Activated T-cell treated with anti-CD3 and anti-CD28 coated beads, Interleukin-2, amount 50 U/mL, for 4 hours (primary cell): ENCODE results near the gene DDB1. TPM values are rescaled to one million over a fixed set of nuclear protein-coding genes. Genes with fewer than 3 reads are reported as not detected.

Source experiments
- ATAC-seq, 2 donors: fragments of 200-7000 bp; cut with Tn5 transposase; one replicate each; pipeline ENCODE4 v1.10.0; 2021
- DNase-seq: peaks from one replicate; pipeline ENCODE4 v3.0.0-alpha.2; 2020
- H3K27me3 Mint-ChIP-seq: one replicate; pipeline ENCODE4 v1.8.0; 2021; ENCODE audit warnings: low read depth, mixed read lengths
- H3K36me3 Mint-ChIP-seq: one replicate; pipeline ENCODE4 v1.8.0; 2022; ENCODE audit warnings: mixed read lengths; ENCODE audit not compliant: insufficient read depth
- H3K4me1 Mint-ChIP-seq: one replicate; pipeline ENCODE4 v1.8.0; 2021; ENCODE audit warnings: low read depth, mixed read lengths
- H3K4me3 Mint-ChIP-seq: one replicate; pipeline ENCODE4 v1.8.0; 2021; ENCODE audit warnings: mild to moderate bottlenecking, moderate library complexity, mixed read lengths
- H3K9me3 Mint-ChIP-seq: one replicate; pipeline ENCODE4 v1.8.0; 2021; ENCODE audit warnings: mixed read lengths
- total RNA-seq, 3 donors: library from RNA; stranded (reverse); gene quantifications; one replicate each; pipeline ENCODE4 v1.2.1, GENCODE V29; 2021

DDB1 gene
- total RNA-seq, 3 donors from 2014 or later, result 313 to 358 (median 327) TPM

- Mint-ChIP-seq H3K36me3 (peaks cover 16% of the 10 kb centered on the region), H3K4me3 (no peak overlapping the region), H3K4me1 (no peaks in the 10 kb centered on the region), H3K9me3 (no peaks in the 10 kb centered on the region), H3K27me3 (no peaks in the 10 kb centered on the region)
- DNase-seq, result no peak
- no peak for ATAC-seq
Measured at GRCh38 chr11:61347916-61348461, 15.1 kb upstream of the DDB1 start.

DNA sequence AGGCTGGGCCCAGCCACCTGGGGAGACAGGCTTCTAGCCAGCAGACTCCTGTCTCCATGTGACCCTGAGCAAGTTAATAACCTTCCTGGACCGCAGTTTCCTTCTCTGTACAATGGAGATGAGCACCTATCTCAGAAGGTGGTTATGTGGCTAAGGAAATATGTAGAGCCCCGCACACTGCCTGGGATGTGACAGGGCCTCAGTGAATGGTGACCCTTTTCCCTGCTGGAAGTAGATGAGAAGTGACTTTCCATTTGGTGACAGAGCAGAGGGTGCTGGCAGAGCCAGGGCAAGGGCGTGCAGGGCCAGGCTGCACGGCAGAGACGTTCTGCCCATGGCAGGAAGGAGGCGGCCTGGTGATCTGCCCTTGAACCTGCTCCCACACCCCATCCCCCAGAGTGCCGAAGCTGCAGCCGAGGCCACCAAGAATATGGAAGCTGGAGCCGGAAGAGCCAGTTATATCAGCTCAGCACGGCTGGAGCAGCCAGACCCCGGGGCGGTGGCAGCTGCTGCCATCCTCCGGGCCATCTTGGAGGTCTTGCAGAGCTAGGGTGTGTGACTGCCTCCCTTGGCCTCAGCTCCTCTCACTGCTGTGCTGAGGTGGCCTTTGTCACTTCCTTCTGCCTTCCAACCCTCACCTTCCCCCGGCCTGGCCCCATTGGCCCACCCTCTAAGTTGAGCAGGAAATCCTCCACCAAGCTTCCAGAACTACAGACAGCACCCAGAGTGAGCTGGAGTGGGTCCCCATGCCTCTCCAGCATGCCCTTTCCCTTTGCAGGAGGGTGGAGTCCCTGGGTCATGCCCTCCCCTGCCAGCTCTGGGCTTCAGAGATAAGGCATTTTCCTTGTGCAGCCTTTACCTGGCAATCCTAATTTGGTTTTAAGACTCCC is 13.3 kb upstream of the DDB1 start:
- Mint-ChIP-seq H3K9me3 (no peaks in the 10 kb centered on the region), H3K27me3 (no peaks in the 10 kb centered on the region), H3K36me3 (peaks cover 13% of the 10 kb centered on the region), H3K4me3 (no peak overlapping the region), H3K4me1 (no peaks in the 10 kb centered on the region)
- DNase-seq, result no peak
- ATAC-seq, result no peak

GRCh38 chr11:61345170-61345610 is 12.3 kb upstream of the DDB1 start:
- H3K36me3 Mint-ChIP-seq, result peaks cover 13% of the 10 kb centered on the region
- H3K4me1 Mint-ChIP-seq, result no peaks in the 10 kb centered on the region
- H3K4me3 Mint-ChIP-seq, result no peak overlapping the region

DNA sequence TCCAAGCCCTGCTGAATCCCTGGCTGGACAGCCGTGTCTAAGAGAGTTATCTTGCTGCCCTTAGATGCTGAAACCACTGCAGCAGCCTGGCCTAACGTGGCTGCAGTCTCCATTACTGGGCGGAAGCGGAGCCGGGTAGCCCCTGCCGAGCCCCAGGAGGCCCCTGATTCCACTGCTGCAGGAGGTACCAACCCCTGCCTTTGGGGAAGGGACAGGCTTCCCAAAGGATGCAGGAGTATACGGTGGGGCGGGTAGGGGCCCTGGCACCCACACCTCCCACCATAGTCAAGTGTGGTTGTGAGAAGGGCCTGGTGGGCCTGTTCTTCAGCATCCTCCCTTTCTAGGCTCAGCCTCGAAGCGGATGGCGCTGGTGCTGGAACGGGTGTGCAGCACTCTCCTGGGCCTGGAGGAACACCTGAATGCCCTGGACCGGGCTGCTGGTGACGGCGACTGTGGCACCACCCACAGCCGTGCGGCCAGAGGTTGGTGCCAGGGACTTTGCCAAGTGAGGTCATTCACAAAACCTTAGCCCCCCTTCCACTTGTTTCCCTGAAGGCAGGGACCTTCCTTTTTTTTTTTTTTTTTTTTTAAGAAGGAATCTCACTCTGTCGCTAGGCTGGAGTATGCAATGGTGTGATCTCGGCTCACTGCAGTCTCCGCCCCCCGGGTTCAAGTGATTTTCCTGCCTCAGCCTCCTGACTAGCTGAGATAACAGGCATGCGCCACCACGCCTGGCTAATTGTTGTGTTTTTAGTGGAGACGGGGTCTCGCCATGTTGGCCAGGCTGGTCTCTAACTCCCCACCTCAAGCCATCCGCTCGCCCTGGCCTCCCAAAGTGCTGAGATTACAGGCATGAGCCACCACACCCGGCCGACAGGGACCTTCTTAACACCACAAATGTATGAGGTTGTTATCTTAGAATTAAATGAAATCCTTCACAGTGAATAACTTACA is 11.2 kb upstream of the DDB1 start:
- no peaks in the 10 kb centered on the region for H3K4me1 Mint-ChIP-seq
- H3K4me3 Mint-ChIP-seq, result no peak overlapping the region
- ATAC-seq, result no peak
- peaks cover 10% of the 10 kb centered on the region for H3K36me3 Mint-ChIP-seq
- no peaks in the 10 kb centered on the region for H3K9me3 Mint-ChIP-seq
- DNase-seq, result no peak
- no peaks in the 10 kb centered on the region for H3K27me3 Mint-ChIP-seq

More at GRCh38 chr11:61345170-61345610, 12.3 kb upstream of the DDB1 start:
- no peaks in the 10 kb centered on the region for H3K27me3 Mint-ChIP-seq
- DNase-seq (no peak), ATAC-seq (no peak)
- no peaks in the 10 kb centered on the region for H3K9me3 Mint-ChIP-seq

GRCh38 chr11:61342207-61342803 is 9.4 kb upstream of the DDB1 start:
- H3K9me3 Mint-ChIP-seq, result no peaks in the 10 kb centered on the region
- no peaks in the 10 kb centered on the region for H3K4me1 Mint-ChIP-seq
- no peaks in the 10 kb centered on the region for H3K27me3 Mint-ChIP-seq
- no peak for ATAC-seq
- no peak for DNase-seq
- peaks cover 8% of the 10 kb centered on the region for H3K36me3 Mint-ChIP-seq
- H3K4me3 Mint-ChIP-seq, result no peak overlapping the region

DNA sequence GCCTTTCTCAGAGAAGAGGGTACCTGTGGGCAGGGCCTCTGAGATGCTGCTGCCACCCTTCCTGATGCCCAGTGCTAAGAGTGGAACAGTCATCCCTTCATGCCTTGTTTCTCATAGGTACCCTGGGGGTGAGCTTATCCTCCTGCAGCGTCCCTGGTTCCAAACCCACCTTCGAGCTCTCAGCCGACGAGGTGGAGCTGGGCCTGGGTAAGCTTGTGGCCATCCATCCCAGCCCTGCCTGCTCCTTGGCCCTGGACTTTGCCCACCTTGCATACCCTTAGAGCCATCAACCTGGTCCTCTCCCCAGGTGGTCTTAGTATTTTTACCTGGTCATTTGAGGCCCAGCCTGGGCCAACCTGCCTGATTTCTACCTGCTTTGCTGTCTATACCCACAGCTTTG is 8.8 kb upstream of the DDB1 start:
- peaks cover 3% of the 10 kb centered on the region for H3K4me1 Mint-ChIP-seq
- H3K9me3 Mint-ChIP-seq, result no peaks in the 10 kb centered on the region
- peaks cover 8% of the 10 kb centered on the region for H3K36me3 Mint-ChIP-seq
- ATAC-seq (no peak), DNase-seq (no peak)
- H3K27me3 Mint-ChIP-seq, result no peaks in the 10 kb centered on the region
- no peak overlapping the region for H3K4me3 Mint-ChIP-seq

- H3K36me3 Mint-ChIP-seq, result peaks cover 8% of the 10 kb centered on the region
- peaks cover 8% of the 10 kb centered on the region for H3K4me1 Mint-ChIP-seq
- H3K27me3 Mint-ChIP-seq, result no peaks in the 10 kb centered on the region
- H3K9me3 Mint-ChIP-seq, result no peaks in the 10 kb centered on the region
- ATAC-seq (no peak), DNase-seq (no peak)
- H3K4me3 Mint-ChIP-seq, result no peak overlapping the region
Measured at GRCh38 chr11:61340979-61341378, 8.1 kb upstream of the DDB1 start.

DNA sequence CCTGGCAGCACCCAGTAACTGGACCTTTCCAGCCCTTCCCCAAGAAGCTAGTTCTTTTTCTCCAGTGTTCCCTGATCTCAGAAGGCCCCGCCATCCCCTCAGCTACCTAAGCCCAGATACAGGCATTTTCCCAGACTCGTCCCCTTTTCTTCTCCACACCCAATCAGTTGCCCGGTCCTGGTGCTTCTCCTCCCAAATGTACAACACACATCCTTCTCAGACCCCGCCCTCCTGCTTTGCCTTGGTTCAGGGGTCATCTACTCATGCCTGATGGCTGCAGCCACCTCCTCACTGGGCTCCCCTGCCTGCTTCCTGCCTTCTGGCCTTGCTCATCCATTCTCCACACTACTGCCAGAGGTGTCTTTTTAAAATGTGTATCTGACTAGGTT is 6.6 kb upstream of the DDB1 start:
- H3K36me3 Mint-ChIP-seq, result peaks cover 8% of the 10 kb centered on the region
- no peak for ATAC-seq
- H3K4me1 Mint-ChIP-seq, result peaks cover 10% of the 10 kb centered on the region
- H3K27me3 Mint-ChIP-seq, result no peaks in the 10 kb centered on the region
- H3K4me3 Mint-ChIP-seq, result no peak overlapping the region
- no peak for DNase-seq
- no peaks in the 10 kb centered on the region for H3K9me3 Mint-ChIP-seq

DNA sequence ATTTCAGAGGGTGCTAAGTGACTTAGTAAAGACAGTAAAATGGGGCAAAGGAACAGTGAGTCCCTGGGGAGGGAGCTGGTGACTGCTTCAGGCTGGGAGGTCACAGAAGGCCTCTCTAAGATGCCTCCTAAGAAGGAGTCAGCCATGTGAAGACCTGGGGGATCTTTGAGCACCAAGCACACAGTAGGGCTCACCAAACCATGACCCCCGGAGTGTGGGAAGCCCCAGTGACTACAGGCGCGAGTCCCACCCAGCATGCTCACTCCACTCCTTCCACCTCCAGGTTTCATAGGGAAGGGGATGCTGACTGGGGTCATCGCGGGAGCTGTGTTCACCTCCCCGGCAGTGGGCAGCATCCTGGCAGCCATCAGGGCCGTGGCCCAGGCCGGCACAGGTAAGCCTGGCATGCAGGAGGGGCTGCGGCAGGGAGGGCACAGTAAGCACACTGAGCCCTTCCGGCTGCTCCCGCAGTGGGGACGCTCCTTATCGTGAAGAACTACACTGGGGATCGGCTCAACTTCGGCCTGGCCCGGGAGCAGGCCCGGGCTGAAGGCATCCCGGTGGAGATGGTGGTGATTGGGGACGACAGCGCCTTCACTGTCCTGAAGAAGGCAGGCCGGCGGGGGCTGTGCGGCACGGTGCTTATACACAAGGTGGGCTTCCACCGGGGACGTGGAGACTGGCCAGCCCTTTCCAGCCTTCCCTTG is 6.0 kb upstream of the DDB1 start:
- no peaks in the 10 kb centered on the region for H3K27me3 Mint-ChIP-seq
- H3K4me1 Mint-ChIP-seq, result peaks cover 14% of the 10 kb centered on the region
- DNase-seq (no peak), ATAC-seq (no peak)
- no peak overlapping the region for H3K4me3 Mint-ChIP-seq
- H3K9me3 Mint-ChIP-seq, result no peaks in the 10 kb centered on the region
- peaks cover 8% of the 10 kb centered on the region for H3K36me3 Mint-ChIP-seq

- no peak for ATAC-seq
Measured at GRCh38 chr11:61337706-61338470, 5.0 kb upstream of the DDB1 start.

GRCh38 chr11:61336171-61336935 is 3.4 kb upstream of the DDB1 start:
- H3K36me3 Mint-ChIP-seq, result peaks cover 4% of the 10 kb centered on the region
- no peaks in the 10 kb centered on the region for H3K9me3 Mint-ChIP-seq
- no peaks in the 10 kb centered on the region for H3K27me3 Mint-ChIP-seq
- peak; percentile 75 for DNase-seq
- H3K4me3 Mint-ChIP-seq, result no peak overlapping the region
- ATAC-seq, result peak; percentile 49 to 54
- H3K4me1 Mint-ChIP-seq, result peaks cover 33% of the 10 kb centered on the region

More at GRCh38 chr11:61337706-61338470, 5.0 kb upstream of the DDB1 start:
- Mint-ChIP-seq H3K9me3 (no peaks in the 10 kb centered on the region), H3K27me3 (no peaks in the 10 kb centered on the region), H3K4me1 (peaks cover 19% of the 10 kb centered on the region), H3K36me3 (peaks cover 8% of the 10 kb centered on the region), H3K4me3 (no peak overlapping the region)
- DNase-seq, result no peak

DNA sequence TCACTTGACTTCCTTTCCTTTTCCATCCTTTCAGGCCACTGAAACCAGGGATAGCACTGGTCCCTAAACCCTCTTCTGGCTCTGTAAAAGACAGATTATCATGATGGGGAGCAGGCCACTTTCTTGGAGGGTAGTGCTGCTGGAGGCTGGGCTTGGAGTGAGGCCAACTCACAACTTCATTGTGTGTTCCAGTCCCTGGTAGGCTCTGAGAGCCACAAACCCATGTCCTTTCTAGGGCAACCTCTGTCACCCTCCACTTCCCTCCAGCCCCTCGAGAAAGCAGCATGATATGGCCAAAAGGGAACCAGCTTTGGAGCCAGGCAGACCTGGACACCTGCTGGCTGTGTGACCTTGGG is 2.4 kb upstream of the DDB1 start:
- Mint-ChIP-seq H3K27me3 (no peaks in the 10 kb centered on the region), H3K9me3 (no peaks in the 10 kb centered on the region), H3K36me3 (peaks cover 5% of the 10 kb centered on the region), H3K4me1 (peaks cover 42% of the 10 kb centered on the region), H3K4me3 (no peak overlapping the region)
- no peak for DNase-seq
- ATAC-seq, result no peak
